ENCODE measurements around the gene ARID5B.

- TF ChIP-seq CTCF (IDR thresholded peaks at IDR 0.05) (no peak), POLR2AphosphoS5 (IDR thresholded peaks at IDR 0.05) (peak; percentile 56)
Observed at GRCh38 chr10:62014510-62014909, 113.0 kb downstream of the ARID5B start.

All from prostate gland (tissue), 2 donors.